HG03025 (cell line): ENCODE measurements around the gene SALL1.

Experiments used
- ATAC-seq: cut with Tn5 transposase; IDR thresholded peaks from one replicate; pipeline ENCODE4 v1.9.1; 2021; ENCODE audit warnings: mild to moderate bottlenecking, moderate library complexity; ENCODE audit not compliant: unreplicated experiment, low FRiP score

The SALL1 gene

DNA sequence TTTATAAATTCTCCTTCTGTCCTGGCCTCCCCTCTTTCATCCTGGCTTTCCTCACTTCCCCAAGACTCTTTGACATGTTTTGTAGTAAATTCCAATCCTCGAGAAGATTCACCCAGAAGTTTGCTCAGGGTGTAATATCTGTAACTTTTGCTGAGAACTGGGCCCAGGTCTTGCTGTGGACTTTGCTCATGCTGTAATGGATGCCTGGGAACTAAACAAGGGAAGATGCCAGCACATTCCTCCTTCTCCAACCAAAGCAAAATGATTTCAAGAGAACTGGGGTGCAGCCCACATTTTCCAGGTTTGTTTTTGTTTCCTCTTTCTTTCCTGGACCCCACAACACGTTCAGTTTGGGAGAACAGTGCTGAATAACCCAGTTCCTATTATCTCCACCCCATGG is 6.6 kb upstream of the SALL1 start:
- ATAC-seq = no peak

DNA sequence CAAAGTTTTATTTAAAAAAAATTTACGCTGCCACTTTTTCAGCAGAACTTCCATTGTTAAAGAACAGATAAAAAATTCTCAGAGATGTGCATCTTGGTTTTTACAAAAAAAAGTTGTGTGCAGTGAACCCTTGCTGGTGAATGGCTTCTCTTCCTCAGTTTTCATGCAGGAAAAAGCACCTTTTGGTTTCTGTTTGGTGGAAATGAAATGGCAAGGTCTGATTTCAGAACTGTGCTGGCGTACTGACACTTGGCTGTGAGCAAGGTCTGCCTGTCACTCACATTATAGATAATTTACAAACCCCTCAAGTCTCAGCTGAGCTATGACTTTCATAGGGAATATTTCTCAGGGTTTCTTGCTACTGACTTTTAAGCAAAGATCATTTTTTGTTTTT is 5.7 kb upstream of the SALL1 start:
- ATAC-seq = no peak

DNA sequence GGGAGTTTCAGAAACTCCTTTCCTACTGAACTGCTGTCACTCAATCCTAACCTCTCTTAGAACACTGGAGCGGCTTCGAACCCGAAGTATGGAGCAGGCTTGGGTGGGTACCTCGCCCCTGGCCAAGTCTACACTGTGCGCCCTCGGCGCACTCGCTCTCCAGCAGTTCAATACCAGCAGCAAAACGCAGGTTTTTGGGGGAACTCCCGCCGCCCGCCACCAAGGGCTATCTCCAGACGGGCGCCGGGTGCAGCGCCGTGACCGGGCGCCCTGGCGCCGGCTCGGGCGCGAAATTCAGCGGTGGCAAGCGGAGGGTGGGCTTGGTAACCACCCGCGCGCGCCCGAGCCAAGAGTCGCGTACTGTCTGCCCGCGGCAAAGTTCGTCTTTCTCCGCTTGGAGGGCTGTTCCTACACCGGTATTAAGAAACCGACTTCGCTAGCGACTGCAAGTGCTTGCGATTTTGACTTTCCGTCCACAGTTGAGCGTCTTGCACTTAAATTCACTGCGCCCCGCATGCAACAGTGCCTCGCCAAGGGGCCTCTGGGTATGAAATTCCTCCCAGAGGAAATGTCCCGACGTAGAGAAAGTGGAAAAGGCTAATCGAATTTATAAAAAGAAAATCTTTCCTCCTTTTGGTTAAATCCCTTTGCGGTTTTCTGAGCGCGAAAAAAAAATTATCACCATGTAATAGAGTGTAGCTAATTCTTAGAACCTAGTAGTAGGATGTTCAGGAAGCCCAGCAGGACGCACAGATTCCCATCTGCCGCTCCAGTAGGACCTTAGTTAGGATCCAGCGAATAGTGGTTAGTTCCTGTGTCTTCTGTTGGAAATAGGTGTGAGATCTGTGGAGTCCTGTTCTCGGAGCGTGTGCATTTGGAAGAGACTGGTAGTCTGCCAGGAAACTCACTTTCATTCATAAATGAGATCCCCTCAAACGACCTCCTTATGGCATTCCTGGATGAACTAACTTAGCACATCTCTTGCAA is 5.0 kb upstream of the SALL1 start:
- no peak for ATAC-seq

DNA sequence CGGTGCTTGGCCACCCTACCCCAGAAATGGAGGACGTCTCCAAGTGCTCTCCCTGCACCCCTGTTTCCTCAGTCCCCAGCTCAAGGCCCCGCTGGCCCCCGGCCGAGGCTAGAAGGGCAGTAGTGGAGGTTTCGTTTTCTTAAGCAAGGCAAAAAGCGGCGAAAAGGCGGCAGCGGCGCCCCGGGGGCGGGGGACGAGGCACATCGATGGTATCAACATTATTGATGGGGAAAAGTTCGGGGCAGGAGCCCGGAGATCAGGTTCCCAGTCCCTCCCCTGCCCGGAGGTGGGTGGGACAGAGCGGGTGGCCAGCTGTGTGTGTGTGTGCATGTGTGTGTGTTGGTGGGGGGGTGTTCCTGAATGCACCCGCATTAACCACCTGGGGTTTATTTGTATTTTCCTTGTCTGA is 4.1 kb upstream of the SALL1 start:
- no peak for ATAC-seq

DNA sequence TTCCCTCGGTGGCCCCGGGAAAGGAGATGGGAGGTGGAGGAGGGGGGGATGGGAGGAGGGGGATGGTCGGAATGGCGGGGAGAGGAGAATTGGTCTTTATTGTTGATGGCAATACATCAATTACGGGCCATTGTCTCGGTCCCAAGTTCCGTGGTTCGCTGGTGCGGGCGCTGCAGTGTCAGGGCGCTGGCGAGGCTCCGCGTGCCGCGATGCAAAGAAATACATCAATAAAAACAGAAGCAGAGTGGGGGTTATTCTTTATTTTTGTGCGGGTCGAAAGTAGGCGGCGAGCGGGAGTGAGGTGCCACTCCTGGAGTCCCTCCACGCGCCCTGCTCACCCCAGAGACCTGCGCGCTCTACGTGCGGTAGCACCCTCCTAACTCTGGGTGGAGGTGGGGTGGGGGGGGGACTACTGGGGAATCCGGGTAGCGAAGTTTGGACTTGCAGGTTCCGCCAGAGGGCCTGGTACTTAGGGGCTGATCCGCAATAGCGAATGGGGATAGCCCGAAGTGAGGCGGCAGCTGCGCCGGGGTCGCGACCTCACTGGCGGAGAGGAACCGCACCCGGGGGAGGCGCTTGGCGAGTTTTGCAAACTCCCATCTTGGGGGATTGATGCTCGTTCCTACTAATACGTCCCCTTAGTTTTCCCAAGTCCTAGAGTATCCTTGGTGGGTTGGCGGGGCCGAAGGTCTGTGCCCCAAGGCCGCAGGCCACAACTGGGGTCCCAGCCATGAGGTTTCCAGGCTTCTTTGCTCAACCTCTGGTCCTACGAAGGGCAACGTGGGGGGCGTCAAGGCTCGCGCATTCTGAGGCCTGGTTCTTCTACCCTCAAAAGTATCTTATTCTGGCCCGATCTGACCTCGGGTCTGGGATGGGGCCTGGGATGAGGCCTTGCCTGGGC is 3.5 kb upstream of the SALL1 start:
- no peak for ATAC-seq

DNA sequence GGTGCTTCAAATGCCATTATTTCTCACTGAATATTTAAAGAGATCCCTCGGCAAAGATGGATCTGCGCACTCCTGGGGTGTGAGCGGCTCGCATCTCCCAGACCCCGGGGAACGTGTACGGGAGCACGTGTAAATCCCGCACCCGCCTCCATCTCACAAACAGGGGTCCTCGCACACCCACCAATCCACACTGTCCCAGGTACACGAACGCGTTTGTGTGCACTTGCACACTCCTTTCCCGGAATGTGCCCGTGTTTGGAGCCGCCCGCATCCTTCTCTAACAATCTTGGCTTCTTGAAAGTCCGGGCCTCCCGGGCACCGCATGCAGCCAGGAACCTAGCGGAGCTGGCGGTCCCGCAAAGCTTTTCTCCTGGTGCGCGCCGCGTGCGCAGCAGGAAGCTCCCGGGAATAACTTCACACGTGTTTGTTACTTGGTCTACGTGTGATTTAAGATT is 2.5 kb upstream of the SALL1 start:
- no peak for ATAC-seq

DNA sequence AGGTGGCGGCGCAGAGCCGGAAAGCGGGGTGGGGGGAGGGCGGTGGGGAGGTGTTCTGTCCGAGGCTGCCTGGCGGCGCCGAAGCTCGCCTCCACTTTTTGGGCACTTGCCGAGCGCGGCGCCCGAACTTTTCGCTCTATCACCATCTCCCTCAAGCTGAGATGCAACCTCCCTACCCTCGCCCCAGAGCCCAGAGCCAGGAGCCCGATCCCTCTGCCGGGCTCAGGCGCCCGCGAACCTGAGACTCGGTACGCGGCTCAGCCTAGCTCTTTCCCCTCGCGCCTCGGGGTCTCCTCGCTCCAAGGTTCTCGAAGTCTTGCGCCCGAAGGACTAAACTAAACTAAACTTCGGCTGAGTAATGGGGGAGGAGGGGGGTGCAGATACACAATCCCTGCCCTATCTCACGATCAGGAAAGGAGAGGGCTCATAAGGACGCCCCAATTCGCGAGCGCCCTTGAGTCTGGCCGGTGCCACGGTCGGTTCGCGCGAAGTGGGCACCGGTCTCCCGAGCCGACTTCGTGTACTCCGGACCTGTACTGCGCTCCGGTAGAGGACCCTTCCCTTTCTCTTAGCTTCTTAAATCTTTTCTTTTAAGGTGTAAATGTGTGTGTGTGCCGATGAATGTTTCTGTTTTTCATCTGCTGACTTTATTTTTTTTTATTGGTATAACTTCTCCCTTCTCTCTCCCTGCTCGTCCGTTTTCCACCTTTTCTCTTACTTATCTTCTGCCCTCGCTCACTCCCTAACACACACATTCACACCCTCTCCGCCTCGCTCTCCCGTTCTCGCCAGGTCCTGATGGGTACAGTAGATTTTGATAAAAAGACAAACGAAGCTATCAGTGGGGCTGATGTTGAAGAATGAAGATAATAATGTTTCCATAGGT is 1.9 kb upstream of the SALL1 start:
- no peak for ATAC-seq

DNA sequence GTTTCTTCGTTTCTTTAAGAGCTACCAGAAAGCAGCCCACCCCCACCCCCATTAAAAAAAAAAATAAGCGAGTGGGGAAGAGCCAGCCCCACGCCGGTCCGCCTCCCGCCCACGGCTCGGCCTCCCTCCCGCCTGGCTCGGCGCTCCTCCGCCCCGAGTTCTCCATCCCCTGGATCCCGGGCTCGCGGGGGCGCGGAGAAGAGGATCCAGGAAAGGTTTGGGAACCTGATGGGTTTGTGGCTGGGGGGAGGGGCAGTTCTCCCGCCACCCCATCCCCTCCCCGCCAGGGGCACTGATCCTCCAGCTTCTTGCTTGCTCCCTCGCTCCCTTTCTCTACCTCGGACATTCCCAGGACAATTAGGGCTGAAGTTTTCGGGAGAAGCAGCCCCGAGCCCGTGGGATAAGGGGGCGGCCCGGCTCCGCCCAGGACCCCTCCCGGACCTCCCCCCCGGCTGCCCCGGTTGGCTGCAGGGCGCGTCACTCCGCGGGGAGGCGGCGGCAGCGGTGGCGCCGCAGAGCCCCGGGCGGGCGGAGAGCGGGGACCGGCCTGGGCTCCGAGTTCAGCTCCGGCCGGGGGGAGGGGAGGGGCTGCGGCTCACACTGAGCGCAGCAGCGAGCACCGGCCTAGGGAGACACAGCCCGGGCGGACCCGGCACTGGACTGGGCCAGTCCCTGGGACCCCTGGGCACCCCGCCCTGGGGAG is 1.0 kb upstream of the SALL1 start:
- ATAC-seq = no peak

DNA sequence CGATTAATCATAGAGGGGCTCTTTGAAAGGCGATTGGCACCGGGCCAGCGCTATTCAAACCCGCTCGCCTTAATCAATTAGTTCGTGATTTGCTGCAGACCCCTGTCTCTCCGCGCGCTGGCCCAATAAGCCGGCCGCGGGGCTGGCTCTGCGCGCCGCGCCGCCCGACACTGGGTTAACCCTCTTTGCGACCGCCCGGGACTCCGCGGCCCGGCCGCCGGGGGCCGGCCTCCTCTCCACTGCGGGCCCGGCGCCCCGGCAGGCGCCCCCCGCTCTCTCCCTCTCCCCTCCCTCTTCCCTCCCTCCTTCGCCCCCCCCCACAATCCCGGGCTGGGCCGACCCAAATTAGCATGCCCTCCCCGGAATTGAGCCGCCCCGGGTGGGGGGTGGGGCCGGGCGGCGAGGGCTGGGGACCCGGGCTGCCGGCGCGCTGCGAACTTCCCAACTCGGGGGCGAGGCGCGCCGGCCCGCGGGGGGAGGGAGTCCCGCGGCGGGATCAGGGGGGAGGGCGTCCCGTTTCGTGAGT is 428 bp upstream of the SALL1 start:
- ATAC-seq = no peak

DNA sequence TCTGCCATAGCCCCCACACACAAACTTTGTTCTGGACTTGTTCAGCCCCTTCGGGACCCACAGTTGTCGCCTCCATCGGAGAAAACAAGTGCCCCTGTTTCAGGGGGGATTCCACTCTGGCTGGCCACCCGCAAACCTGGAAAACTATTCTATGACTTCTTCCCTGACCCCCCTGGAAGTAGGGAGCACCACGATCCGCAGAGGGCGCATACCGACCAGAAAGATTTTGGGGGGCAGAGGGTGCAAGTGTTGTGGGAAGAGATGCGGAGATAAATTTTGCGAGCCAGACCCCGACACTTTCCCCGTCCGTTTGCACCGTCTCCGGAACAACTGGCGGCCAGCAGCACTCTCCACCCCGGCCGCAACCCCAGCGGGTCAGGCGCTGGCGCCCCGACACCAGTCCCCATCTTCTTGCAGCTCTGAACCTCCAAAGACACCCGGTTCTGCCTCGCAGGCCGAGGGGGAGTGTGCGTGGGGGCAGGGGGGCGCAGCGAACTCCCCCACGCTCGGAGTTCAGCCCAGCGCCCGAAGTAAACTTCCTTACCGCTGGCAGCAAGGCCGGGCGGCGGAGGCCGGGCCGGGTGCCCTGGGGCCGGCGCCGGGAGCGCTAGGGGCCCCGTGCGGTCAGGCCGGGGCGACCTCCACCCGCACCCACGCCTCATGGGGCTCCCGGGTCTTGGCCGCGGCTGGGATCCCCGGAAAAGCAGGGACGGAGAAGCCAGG is 744 bp downstream of the SALL1 start:
- ATAC-seq = no peak

DNA sequence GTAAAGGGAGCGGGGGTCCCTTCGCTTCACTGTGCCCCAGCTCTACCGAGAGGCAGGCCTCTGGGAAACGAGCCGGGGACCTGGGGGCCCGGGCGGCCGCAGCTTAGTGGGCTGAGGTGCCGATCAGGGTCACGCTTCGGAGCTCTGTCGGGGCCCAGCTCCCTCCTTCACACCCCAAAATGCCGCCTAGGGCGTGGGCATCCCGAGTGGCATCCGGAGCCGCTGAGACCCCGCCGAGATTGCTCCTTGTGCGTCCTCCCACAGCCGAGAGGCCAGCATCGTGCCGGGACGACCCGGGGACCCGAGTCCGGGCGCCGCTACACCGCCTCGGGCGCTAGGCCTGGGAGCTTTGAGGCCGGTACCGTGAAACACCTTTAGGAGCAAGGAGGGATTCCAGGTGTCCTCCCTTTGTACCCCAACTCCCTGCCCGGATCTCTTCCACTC is 1.3 kb downstream of the SALL1 start:
- ATAC-seq = no peak

DNA sequence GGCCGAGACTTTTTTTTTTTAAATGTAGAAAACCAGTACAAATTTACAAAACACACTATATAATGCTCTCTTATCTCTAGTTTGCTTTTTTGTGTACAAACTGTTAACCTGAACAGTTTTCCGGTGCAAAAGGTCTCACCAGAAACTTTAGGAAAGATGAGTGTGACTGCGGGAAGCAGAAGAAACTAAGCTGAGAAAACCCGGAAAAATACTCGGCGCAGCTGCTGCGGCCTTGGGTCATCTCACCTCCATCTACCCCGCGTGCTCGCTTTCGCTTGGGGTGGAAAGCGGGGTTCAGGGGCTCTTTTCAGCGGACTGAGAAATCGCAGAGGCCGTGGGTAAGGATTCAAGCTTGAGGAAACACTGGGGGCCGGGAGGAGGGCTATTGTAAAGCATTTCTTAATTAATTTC is 1.8 kb downstream of the SALL1 start:
- no peak for ATAC-seq

DNA sequence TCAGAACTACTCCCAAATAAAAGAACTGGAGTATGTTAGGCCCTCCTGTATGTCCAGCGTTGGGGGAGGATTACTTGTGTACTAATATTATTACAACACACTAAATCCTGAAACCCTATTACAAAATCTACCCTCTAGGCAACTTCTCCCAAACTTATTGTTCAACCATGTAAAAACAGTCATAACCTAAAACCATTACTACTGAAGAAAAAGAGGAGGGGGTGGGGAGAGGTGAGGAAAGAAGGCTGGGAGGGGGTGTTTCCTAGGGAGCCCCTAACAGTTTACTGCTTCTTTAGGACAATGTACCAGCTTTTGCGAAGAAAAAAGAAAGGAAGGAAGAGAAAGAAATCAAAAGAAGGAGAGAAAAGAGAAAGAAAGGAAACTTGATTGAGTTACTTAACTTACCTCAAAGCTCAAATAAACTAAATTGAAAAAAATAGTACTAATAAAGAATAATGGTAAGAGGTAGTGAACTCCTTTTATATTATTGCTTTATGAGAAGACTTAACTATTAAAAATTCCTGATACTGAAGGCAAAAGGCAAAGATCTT is 2.3 kb downstream of the SALL1 start:
- ATAC-seq = no peak

DNA sequence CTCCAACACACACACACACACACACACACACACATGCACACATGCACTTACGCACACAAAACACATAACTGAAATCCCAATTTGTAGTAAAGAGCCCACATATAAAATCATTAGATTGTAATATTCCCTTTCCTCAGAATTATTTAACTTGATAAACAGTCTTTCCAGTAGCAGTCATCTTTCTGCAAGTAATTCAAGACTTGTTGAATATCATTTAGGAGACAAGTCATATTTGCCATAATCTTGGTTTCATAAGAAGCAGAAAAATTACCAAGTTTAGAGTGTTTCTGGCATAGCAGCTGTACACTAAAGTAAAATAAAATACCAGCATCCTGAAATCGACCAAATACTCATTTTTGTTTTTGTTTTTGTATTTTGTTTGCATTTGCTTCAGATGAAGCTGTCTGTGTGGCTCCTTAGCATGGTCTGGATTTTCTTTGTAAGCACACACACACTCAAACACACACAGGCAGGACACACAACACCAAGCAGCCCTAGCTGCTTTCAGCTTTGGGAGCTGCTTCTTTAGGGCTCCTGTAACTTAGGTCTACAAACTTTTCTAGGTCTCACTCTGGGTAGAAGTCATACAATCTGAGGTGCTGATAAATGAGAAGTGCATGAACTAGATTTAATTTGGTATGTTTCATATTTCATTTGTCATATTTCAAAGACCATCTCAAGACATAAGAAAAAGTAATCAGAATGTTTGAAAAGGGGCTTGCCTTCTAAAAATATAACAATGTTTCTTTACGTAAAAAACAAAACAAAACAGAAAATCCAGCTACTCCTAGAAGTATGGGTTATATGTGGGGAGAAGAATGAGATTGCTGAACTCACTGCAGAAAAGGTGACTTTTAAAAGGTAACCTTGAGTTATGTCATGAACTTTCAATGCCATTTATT is 3.0 kb downstream of the SALL1 start:
- ATAC-seq = no peak

DNA sequence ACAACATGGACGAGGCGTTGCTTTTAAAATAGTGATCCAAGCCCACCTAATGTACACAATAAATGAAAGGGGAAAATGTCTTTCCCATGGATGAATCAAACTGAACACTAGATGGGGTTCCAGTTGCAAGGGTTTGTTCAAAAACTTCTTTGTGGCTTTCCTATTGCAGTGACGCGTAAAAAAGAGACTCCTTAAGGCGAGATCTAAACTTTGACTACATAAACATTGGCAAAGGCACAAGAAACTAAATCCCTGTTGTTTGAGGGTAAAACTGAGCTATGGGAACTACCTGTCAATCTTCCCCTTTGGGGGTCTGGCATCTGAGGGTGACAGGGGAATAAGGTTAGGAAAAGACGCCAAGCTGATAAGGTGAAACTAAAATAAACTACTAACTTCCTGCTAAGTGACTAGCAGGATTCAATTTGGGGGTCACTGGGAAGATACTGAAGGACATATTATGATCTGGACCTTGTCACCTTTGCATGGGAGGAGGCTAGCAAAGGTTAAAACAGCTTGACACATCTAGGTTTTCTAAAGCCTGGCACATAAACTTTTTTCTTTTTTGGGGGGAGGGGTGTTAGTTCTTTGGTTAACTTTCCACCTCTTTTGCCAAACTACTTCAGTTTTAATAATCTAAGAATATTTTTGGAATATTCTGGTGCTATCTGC is 4.7 kb downstream of the SALL1 start:
- ATAC-seq = no peak

DNA sequence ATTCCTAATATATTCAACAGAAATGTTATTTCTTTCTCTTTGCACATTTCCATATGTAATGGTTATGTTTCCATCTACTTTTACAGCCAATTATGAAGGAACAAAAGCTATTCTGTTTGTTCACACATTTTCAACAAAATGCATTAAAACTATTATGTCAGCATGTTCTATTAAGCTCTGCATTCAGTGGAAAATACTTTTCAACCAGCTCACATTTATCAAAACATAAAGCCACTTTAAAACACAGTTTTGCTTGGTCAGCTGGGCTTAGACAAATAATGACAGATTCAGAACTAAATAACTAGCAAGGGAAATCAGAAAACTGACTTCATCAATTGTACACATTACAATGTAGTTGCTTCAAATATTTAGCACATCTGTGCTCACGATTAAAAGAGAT is 6.9 kb downstream of the SALL1 start:
- ATAC-seq = no peak
